ENCODE results near the gene ZNF70. TPM values are rescaled to one million over a fixed set of nuclear protein-coding genes. Genes with fewer than 3 reads are reported as not detected.

The ZNF70 gene
- total and polyA plus RNA-seq, 10 of the 15 experiments (the other 5 are each of a cell fraction or from before 2014, with no cell fraction given) = 0.15 to 2.3 (median 0.85) TPM

DNA sequence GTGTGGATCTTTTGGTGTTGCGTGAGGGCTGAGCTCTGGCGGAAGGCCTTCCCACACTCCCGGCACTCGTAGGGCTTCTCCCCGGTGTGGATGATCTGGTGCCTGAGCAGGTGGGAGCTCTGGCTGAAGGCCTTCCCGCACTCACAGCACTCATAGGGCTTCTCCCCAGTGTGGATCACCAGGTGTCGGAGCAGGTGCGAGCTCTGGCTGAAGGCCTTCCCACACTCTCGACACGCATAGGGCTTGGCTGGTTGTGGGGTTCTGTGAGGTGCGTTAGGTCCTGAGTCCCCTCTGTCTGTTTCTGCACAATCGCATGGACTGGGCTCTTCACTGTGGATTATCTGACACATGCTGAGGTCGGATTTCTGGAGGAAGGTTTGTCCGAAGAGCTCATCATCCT, 6.4 kb downstream of the ZNF70 start (continued):
- TF ChIP-seq, protein P1, sequence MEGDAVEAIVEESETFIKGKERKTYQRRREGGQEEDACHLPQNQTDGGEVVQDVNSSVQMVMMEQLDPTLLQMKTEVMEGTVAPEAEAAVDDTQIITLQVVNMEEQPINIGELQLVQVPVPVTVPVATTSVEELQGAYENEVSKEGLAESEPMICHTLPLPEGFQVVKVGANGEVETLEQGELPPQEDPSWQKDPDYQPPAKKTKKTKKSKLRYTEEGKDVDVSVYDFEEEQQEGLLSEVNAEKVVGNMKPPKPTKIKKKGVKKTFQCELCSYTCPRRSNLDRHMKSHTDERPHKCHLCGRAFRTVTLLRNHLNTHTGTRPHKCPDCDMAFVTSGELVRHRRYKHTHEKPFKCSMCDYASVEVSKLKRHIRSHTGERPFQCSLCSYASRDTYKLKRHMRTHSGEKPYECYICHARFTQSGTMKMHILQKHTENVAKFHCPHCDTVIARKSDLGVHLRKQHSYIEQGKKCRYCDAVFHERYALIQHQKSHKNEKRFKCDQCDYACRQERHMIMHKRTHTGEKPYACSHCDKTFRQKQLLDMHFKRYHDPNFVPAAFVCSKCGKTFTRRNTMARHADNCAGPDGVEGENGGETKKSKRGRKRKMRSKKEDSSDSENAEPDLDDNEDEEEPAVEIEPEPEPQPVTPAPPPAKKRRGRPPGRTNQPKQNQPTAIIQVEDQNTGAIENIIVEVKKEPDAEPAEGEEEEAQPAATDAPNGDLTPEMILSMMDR (IDR thresholded peaks at IDR 0.05 in 2 of 3, conservative IDR thresholded peaks at IDR 0.05 in 1 of 3; ENCODE audit: control insufficient read depth in 2 of 3, extremely low read depth in 1 of 3, insufficient read depth in 1 of 3, low read depth in 3 of 3, low read length in 3 of 3) = no peak
- TF ChIP-seq, protein P2, sequence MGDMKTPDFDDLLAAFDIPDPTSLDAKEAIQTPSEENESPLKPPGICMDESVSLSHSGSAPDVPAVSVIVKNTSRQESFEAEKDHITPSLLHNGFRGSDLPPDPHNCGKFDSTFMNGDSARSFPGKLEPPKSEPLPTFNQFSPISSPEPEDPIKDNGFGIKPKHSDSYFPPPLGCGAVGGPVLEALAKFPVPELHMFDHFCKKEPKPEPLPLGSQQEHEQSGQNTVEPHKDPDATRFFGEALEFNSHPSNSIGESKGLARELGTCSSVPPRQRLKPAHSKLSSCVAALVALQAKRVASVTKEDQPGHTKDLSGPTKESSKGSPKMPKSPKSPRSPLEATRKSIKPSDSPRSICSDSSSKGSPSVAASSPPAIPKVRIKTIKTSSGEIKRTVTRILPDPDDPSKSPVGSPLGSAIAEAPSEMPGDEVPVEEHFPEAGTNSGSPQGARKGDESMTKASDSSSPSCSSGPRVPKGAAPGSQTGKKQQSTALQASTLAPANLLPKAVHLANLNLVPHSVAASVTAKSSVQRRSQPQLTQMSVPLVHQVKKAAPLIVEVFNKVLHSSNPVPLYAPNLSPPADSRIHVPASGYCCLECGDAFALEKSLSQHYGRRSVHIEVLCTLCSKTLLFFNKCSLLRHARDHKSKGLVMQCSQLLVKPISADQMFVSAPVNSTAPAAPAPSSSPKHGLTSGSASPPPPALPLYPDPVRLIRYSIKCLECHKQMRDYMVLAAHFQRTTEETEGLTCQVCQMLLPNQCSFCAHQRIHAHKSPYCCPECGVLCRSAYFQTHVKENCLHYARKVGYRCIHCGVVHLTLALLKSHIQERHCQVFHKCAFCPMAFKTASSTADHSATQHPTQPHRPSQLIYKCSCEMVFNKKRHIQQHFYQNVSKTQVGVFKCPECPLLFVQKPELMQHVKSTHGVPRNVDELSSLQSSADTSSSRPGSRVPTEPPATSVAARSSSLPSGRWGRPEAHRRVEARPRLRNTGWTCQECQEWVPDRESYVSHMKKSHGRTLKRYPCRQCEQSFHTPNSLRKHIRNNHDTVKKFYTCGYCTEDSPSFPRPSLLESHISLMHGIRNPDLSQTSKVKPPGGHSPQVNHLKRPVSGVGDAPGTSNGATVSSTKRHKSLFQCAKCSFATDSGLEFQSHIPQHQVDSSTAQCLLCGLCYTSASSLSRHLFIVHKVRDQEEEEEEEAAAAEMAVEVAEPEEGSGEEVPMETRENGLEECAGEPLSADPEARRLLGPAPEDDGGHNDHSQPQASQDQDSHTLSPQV (IDR thresholded peaks at IDR 0.05) = peak; percentile 98
- no peak for TF ChIP-seq GABPA (IDR thresholded peaks at IDR 0.05; ENCODE audit: low read depth)
- TF ChIP-seq SMAD1 (IDR thresholded peaks at IDR 0.05; ENCODE audit: low read depth, partially characterized antibody) = no peak
- no peak for TF ChIP-seq PAX5 (IDR thresholded peaks at IDR 0.05; ENCODE audit: borderline replicate concordance, low read depth, low read length)
- no peak for TF ChIP-seq WRNIP1 (IDR thresholded peaks at IDR 0.05; ENCODE audit: borderline replicate concordance, low read depth, low read length)
- TF ChIP-seq, protein P3, sequence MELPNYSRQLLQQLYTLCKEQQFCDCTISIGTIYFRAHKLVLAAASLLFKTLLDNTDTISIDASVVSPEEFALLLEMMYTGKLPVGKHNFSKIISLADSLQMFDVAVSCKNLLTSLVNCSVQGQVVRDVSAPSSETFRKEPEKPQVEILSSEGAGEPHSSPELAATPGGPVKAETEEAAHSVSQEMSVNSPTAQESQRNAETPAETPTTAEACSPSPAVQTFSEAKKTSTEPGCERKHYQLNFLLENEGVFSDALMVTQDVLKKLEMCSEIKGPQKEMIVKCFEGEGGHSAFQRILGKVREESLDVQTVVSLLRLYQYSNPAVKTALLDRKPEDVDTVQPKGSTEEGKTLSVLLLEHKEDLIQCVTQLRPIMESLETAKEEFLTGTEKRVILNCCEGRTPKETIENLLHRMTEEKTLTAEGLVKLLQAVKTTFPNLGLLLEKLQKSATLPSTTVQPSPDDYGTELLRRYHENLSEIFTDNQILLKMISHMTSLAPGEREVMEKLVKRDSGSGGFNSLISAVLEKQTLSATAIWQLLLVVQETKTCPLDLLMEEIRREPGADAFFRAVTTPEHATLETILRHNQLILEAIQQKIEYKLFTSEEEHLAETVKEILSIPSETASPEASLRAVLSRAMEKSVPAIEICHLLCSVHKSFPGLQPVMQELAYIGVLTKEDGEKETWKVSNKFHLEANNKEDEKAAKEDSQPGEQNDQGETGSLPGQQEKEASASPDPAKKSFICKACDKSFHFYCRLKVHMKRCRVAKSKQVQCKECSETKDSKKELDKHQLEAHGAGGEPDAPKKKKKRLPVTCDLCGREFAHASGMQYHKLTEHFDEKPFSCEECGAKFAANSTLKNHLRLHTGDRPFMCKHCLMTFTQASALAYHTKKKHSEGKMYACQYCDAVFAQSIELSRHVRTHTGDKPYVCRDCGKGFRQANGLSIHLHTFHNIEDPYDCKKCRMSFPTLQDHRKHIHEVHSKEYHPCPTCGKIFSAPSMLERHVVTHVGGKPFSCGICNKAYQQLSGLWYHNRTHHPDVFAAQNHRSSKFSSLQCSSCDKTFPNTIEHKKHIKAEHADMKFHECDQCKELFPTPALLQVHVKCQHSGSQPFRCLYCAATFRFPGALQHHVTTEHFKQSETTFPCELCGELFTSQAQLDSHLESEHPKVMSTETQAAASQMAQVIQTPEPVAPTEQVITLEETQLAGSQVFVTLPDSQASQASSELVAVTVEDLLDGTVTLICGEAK (IDR thresholded peaks at IDR 0.05; ENCODE audit: borderline replicate concordance) = no peak
- TF ChIP-seq NR2C2 (IDR thresholded peaks at IDR 0.05; ENCODE audit: borderline replicate concordance, control insufficient read depth, insufficient read length, low read depth) = no peak
- peak; percentile 92 for TF ChIP-seq ZNF24 (IDR thresholded peaks at IDR 0.05)
- TF ChIP-seq ZZZ3 (IDR thresholded peaks at IDR 0.05; ENCODE audit: control insufficient read depth, insufficient read length, low read depth) = no peak
- no peak for TF ChIP-seq STAT3 (IDR thresholded peaks at IDR 0.05; ENCODE audit: low read depth, low read length)
- TF ChIP-seq, protein P4, sequence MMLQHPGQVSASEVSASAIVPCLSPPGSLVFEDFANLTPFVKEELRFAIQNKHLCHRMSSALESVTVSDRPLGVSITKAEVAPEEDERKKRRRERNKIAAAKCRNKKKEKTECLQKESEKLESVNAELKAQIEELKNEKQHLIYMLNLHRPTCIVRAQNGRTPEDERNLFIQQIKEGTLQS (IDR thresholded peaks at IDR 0.05; ENCODE audit: borderline replicate concordance, extremely low read depth, low read depth, low read length) = no peak
